GM18951 (cell line): ENCODE results near the gene FHIT.

ENCODE experiments used
- POLR2A ChIP-seq: IDR thresholded peaks from 4 replicates; pipeline ENCODE4 v1.6.1; 2011; ENCODE audit warnings: mild to moderate bottlenecking; ENCODE audit not compliant: insufficient read length, insufficient read depth; ENCODE audit errors: extremely low read depth
- in situ Hi-C: fragments of 300-500 bp; cut with MboI; formaldehyde crosslinking; loops from one replicate; pipeline ENCODE4 v1.12.0; 2022; ENCODE audit warnings: low sequenced_read_pairs, mixed read lengths, inconsistent platforms; ENCODE audit not compliant: unreplicated experiment

Gene FHIT

DNA sequence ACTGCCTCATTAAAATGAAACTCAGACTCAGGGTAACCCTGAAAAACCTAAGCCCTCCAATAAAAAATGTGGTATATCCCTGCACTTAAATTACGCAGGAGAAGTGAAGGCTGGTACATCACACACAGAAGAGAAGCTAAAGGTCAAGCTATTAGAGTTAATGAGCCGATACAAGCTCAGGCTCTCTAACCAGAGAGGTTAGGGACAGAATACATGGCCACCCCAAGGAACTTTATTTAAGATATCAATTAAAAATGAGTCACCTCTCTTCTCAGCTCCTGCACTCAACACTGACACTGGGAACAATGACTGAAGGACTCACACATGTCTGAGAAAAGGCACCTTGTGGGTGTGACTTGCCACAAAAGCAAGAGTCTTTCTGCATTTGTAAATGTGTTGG lies 1400.8 kb downstream of the FHIT start:
- TF ChIP-seq POLR2A: no peak
- in situ Hi-C loops: loop anchor here (25.0 kb wide), 3 partner anchors 263 to 638 kb away; no protein-coding TSS in a partner anchor

DNA sequence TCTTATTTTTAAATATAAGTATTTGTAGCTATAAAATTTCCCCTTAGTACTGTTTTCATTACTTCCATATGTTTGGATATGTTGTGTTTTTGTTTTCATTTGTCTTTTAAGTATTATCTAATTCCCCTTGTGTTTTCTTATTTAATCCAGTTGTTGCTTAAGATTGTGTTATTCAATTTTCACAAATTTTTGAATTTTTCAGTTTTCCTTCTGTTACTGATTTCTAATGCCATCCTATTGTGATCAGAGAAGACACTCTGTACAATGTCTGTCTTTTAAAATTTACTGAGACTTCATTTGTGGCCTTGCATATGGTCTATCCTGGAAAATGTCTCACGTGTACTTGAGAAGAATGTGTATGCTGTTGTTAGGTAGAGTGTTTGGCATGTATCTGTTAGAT lies 1405.9 kb downstream of the FHIT start:
- TF ChIP-seq POLR2A: no peak
- in situ Hi-C loops: no loop called here

DNA sequence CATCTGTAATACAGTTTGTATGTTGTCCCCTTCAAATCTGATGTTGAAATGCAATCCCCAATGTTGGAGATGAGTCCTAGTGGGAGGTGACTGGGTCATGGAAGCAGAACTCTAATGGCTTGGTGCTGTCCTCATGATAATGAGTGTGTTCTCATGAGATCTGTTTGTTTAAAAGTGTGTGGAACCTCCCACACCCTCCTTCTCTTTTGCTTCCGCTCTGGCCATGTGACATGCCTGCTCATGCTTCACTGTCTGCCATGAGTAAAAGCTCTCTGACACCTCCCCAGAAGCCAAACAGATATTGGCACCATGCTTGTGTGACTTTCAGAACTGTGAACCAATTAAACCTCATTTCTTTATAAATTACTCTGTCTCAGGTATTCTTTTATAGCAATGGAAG lies 1407.4 kb downstream of the FHIT start:
- TF ChIP-seq POLR2A: no peak
- in situ Hi-C loops: no loop called here

DNA sequence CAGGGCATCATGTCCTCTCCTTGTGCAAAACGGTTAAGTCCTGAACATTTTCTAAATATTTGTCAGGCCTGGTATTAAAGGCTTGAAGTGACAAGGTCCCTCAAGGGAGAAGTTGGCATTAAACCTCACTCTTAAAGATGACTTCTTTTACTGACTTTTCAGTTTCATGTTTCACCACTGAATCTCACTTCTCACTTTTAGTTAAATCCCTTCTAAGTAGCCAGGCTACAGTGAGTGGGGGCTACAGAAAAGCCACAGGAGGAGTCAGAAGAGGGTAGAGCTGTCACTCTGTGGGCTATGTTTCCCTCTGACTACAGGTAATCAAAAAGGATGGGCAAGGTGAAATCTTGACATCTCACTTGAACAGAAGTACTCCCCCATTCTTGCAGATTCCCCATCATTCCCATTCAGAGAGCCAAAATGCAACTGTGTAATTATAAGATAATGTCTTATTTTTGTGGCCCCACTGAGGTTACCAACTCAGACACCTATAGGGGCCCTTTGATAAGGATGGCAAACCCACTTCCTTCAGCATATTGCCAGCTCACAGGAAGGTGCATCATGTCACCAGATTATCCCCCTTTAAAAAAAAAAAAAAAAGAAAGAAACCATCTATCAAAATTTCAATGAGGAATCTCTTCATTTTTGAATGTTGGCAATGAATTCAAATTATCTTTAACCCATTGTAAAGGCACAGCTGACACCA lies 1411.3 kb downstream of the FHIT start:
- TF ChIP-seq POLR2A: no peak
- in situ Hi-C loops: no loop called here

DNA sequence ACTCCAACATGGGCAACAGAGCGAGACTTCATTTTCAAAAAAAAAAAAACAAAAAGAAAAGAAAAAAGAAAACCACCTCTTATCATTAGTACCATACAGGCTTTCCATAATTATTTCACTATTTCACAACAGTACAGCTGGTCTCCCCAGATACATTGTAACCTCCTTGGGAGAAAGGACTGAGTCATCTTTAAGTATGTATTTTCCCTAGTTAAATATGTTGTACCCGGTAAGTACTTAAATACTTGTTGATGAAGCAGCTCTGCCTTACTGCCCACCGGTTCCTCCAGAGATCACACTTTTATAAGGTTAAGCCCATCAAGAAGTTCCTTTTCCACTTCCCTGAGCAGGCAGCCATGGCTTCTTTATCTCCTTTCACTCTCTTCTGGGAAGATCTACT lies 1412.0 kb downstream of the FHIT start:
- in situ Hi-C loops: no loop called here
- TF ChIP-seq POLR2A: no peak

DNA sequence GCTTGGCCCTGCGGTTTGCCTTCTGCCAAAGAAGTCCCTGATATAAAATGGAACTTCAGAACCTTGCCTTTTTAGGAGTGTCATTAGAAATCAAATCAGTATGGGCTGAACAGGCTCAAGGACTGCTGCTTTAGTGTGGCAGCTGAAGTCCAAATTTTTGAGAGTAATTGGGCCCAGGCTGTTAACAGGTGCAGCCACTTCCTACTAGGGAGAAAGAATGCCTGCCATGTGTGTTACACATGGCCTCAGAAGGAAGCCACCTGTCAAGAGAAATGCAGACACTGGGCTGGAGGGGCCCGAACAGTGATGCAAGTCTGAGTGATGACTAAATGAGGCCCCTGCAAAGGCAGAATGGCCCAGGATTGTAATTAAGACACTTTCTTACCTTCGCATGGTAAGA lies 1414.7 kb downstream of the FHIT start:
- in situ Hi-C loops: no loop called here
- TF ChIP-seq POLR2A: no peak

DNA sequence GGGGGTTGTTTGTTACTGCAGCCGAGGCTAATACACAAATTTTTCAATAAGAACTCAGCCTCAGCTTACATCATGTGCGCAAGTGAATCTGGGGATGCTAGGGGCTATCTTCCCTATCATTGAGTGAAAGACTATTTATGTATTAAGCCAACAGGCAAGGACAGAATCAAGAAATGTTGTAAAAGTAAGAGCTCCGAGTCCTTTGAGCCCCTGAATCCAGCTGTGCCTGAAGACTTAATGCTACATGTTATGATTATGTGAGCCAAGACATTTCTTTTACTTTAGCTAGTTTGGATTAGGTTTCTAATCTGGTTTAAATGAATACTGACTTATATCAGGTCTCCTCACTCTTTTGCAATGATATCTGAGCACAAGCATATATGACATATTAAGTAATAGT lies 1418.5 kb downstream of the FHIT start:
- in situ Hi-C loops: no loop called here
- no peak for TF ChIP-seq POLR2A

DNA sequence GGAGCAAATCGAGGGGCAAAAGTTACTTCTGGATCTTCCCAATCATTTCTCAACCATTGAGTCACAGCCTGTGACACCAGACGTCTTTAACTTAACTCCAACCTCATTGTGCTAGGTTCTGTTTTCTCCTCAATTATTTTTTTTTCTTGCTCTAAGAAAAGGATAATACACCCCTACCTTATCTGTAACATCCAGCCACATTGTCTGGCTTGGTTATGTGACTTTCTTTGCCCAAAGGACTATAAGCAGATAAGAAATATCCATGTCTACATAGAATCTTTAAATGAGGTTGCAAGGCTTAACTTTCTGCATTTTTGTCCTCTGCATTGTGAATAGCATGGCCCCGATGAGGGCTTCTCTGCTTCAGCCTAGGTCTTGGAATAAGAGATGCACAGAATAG lies 1419.0 kb downstream of the FHIT start:
- in situ Hi-C loops: no loop called here
- TF ChIP-seq POLR2A: no peak

DNA sequence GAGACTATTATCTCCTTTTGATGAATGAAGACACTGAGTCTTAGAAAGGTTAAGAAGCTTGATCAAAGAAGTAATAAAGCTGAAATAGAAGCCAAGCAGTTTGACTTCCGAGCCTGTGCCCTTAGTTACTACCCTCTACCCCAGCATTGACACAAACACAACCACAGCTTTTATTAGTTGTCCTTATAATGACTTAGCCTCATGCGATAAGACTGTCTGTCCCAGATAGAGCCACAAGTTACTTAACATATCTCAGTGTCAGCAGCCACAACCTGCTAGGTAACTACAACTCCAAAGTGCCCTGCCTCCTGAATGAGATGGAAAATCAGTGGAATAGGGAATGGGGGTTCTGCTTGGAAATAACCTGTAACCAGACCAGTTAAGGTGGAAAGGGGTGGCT lies 1419.9 kb downstream of the FHIT start:
- TF ChIP-seq POLR2A: no peak
- in situ Hi-C loops: no loop called here

DNA sequence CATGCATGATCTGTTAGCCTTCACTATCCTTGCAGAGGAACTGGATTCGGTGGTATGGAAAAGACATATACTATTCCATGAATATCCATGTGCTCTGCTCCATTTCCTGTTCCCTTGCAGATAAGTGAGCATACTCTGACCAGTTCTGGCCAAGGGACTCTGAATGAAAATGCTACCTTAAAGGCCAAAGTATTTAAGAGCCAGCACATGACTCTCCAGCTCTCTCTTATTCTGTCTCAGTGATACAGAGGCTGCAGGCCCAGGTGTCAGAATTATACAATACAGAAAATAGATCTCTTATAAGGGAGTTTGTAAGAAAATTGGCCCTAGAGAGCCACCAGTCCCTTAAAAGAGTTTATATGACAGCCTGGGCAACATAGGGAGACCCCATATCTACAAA lies 1421.7 kb downstream of the FHIT start:
- TF ChIP-seq POLR2A: no peak
- in situ Hi-C loops: no loop called here

DNA sequence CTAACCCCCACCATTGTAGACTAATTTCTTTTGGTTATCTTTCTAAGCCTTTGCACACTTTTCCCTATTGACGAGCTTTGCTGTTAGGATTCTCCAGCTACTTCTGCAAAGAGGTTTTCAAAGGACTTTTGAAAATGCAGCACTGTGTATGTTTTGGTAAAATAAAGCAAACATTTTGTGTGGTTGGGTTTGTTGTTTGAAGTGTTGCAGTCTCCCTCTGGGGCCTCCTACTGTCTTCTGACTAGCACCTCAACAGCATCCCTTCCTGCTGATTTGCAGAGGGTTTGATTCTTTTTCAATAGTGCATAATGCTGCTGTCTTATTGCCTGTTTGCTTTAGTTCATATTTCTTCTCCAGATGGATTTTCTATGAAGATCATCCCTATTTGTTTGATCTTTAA lies 1426.4 kb downstream of the FHIT start:
- TF ChIP-seq POLR2A: no peak

DNA sequence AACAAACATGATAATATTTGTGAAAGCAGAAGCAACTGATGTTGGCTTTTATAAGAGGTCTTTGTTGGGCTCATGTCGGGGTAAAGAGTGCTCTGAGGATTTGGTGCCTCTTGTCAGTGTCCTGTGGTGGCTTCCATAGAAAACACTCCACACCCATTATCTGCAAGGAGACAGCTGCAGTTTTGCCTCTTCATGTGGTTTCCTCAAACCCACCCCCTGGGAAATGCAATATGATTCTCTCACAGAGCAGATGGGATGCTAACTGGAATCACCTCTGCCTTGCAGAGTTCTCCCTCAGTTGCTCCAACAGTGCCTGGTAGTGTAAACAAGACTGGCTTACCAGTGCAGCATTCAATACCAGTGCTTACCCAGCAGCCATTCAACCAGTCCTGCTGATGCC lies 1430.0 kb downstream of the FHIT start:
- no peak for TF ChIP-seq POLR2A
- in situ Hi-C loops: no loop called here

More for the DNA sequence above, 1426.4 kb downstream of the FHIT start:
- in situ Hi-C loops: no loop called here

DNA sequence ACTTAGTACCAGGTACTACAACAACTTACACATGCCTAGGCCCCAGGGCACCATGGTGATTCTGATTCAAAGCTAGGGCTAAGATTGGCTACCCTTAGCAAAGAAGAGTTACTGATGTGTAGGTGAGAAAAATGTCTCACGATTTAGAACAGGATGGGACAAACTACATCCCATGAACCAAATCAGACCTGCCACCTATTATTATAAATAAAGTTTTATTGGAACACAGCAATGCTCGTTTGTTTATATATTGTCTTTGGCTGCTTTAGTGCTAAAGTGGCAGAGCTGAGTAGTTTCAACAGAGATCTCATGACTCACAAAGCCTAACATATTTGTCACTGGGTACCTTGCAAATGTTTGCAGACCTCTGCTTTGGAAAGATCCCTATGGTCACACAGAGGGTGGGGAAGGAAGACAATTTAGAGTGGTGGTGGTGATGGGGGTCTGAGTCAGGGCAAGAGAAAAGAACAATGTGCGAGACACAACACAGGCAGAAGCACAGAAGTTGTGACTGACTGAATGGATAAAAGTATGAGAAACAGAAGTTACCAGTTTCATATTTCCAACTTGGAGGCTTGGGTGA lies 1430.8 kb downstream of the FHIT start:
- no peak for TF ChIP-seq POLR2A

DNA sequence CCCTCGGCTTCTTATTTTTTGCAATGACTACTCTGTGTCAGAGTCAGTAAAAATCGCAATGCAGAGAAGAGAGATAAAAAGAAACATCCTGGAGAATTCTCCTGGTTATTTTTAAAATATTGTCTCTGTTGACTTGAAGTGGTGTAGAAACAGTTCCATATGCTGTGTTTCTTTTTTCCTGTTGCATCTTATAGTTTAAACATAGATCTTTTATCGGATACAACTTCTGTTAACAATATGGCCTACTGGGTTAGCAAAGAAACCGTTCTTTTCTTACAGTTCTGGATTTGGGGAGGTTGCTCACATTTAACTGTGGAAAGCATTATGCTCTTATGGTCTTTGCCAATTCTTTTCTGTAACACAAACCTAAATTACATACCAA lies 1432.3 kb downstream of the FHIT start:
- in situ Hi-C loops: no loop called here
- no peak for TF ChIP-seq POLR2A

More for the DNA sequence above, 1430.8 kb downstream of the FHIT start:
- in situ Hi-C loops: no loop called here
